ENCODE measurements around the gene FBXL12.
A peak's percentile ranks its signal among the peaks of the same experiment; 100 is the strongest.
"Not testable (repeated sequence)": the region's sequence is repeated elsewhere in the genome, so short reads cannot be mapped to it uniquely, and the experiment has no call there.

Gene FBXL12

DNA sequence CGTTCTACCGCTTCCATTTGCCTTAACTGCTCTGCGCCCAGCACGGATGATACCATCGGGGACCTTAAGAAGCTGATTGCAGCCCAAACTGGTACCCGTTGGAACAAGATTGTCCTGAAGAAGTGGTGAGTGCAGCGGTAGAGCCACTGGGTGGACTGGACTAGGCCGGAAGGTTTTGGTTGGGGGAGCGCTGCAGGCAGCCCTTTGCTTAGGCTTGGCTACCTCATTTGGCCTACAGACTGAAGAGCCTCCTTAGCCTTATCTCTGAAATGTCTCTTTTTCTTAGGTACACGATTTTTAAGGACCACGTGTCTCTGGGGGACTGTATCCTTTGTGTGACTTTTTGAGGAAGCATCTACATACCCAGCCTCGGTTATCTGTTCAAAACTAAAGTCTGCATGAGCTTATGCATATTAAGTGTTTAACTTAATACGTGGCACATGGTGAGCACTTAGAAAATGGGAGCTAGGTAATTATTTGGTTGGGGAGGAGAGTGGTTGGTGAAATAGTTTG is 9.7 kb upstream of the FBXL12 start:
- 48% methylated on average over 11 of the region's 13 CpGs for WGBS (ENCODE audit: insufficient coverage)
- CTCF ChIA-PET: no interaction called here
- H3K4me3 ChIP-seq (ENCODE audit: control insufficient read depth in 1 of 7, extremely low read depth in 1 of 7, insufficient read depth in 4 of 7, low read depth in 2 of 7, low read length in 6 of 7): peak overlapping the region; percentile 75 to 99 (median 94)

DNA sequence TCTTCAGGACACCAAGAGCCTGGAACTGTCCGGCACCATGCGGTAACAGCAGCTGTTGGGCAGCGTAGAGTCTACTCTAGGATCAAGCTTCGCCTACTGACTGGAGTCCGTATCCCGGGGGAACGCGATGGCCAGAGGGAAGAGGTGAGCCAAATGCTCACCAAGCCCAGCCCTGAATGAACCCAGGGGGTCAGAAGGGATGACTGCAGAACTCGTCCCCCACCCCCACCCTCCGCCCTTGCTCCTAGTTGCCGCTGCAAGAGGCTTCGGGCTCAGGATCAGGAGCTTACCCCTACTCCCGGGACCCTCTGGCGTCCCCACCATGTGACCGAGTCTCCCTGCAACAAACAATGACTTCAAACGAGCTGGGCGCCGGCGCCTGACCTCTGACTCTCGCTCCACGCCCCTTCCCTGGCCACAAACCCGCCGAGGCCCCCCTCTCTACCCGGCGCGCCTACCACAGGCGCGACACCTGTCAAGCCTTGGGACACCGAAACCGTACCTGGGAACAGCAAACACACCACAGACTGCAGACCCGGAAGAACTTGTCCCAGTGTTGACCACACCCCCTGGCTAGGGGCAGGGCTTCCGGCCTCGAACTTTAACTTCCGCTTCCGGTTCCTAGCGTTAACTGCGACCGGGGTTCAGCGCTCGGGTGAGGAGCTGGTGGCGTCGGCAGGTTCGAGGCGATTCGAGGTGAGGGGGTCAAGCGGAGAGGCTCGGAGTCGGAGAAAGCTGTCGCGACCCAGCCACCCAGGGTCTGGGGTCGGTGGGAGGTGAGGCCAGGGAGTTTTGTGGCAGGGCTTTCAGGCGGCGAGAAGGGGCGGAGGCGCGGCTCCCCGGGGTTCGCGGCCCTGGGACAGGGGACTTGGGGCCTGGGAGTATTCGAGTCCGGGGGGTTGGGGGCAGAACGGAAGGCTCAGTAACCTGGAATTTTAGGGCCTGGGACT is 8.7 kb upstream of the FBXL12 start, which contains the start of gene UBL5:
TSS of gene UBL5 (plus strand) at position 630 of the 950 bp plus-strand sequence. CDS start 420 bp downstream, outside the sequence.
- POLR2A ChIA-PET: interaction anchor here (1.3 to 1.9 kb wide), 2 partner anchors 9 to 206 kb away, joined by 4 to 6 read pairs; partner anchors contain the start of gene FBXL12
- H3K4me3 ChIP-seq (ENCODE audit: control insufficient read depth in 1 of 7, extremely low read depth in 1 of 7, insufficient read depth in 4 of 7, low read depth in 2 of 7, low read length in 6 of 7): peak within 1 kb of the TSS; percentile 75 to 99 (median 94)
- no peaks in the 10 kb centered on the region for H3K27me3 ChIP-seq (replicated peaks in 2 of 5; ENCODE audit: control insufficient read depth in 4 of 5, insufficient read depth in 5 of 5, low read length in 4 of 5)
- H3K9me3 ChIP-seq (ENCODE audit: control extremely low read depth in 1 of 5, control insufficient read depth in 4 of 5, insufficient read depth in 2 of 5, low read depth in 1 of 5, low read length in 4 of 5): no peaks in the 10 kb centered on the region
- peak; percentile 87 to 91 (median 90) for DNase-seq
- peaks cover 0 to 16% (median 10%) of the 10 kb centered on the region in 4 experiments for H3K36me3 ChIP-seq (ENCODE audit: control insufficient read depth in 4 of 4, insufficient read depth in 4 of 4, low read length in 3 of 4)
- under 1% methylated on average over 51 of the region's 62 CpGs for WGBS (ENCODE audit: insufficient coverage)
- peak within 1 kb of the TSS; percentile 79 to 90 for H3K27ac ChIP-seq (ENCODE audit: insufficient read depth in 1 of 2, low read depth in 1 of 2, low read length in 2 of 2, poor library complexity in 1 of 2, severe bottlenecking in 2 of 2)
- peaks cover 5 to 24% (median 16%) of the 10 kb centered on the region in 4 experiments for H3K4me1 ChIP-seq (ENCODE audit: control extremely low read depth in 1 of 4, control insufficient read depth in 4 of 4, insufficient read depth in 4 of 4, low read length in 3 of 4)
- CTCF ChIA-PET: interaction anchor here (1.3 kb wide), 1 partner anchor 11 kb away, joined by 3 read pairs; no protein-coding TSS in a partner anchor

More for the DNA sequence above, 9.7 kb upstream of the FBXL12 start:
- POLR2A ChIA-PET: interaction anchor here (0.6 to 1.9 kb wide), 2 partner anchors 10 to 36 kb away, joined by 4 to 6 read pairs; partner anchors contain the start of gene FBXL12
- Histone ChIP-seq H3K27ac (ENCODE audit: insufficient read depth in 1 of 2, low read depth in 1 of 2, low read length in 2 of 2, poor library complexity in 1 of 2, severe bottlenecking in 2 of 2) (peak overlapping the region in 1 of 2 experiments; percentile 90), H3K36me3 (ENCODE audit: control insufficient read depth in 4 of 4, insufficient read depth in 4 of 4, low read length in 3 of 4) (peaks cover 0 to 16% (median 11%) of the 10 kb centered on the region in 4 experiments), H3K9me3 (ENCODE audit: control extremely low read depth in 1 of 5, control insufficient read depth in 4 of 5, insufficient read depth in 2 of 5, low read depth in 1 of 5, low read length in 4 of 5) (no peaks in the 10 kb centered on the region), H3K27me3 (replicated peaks in 2 of 5; ENCODE audit: control insufficient read depth in 4 of 5, insufficient read depth in 5 of 5, low read length in 4 of 5) (no peaks in the 10 kb centered on the region), H3K4me1 (ENCODE audit: control extremely low read depth in 1 of 4, control insufficient read depth in 4 of 4, insufficient read depth in 4 of 4, low read length in 3 of 4) (peaks cover 5 to 24% (median 16%) of the 10 kb centered on the region in 4 experiments)
- no peak for DNase-seq

DNA sequence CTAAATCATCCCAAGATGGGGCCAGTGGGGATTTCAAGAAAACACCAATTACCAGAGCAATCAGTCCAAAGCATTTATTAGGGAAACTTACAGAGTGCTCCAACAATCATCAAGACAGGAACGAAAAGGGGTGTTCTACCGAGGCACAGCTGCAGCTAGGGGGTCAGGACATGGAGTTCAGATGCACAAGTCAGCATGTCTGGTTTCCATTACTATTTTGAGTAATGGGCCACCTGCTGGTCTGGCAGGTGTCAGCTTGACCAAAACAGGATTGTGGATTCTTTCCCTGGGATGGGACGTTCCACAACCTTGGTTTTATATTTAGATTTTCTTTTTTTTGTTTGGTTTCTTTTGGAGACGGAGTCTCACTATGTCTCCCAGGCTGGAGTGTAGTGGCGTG is 4.9 kb upstream of the FBXL12 start:
- ChIA-PET CTCF (no interaction called here), POLR2A (no interaction called here)
- Histone ChIP-seq H3K4me1 (ENCODE audit: control extremely low read depth in 1 of 4, control insufficient read depth in 4 of 4, insufficient read depth in 4 of 4, low read length in 3 of 4) (peaks cover 5 to 27% (median 20%) of the 10 kb centered on the region in 4 experiments), H3K4me3 (ENCODE audit: control insufficient read depth in 1 of 7, extremely low read depth in 1 of 7, insufficient read depth in 4 of 7, low read depth in 2 of 7, low read length in 6 of 7) (no peak overlapping the region), H3K9me3 (ENCODE audit: control extremely low read depth in 1 of 5, control insufficient read depth in 4 of 5, insufficient read depth in 2 of 5, low read depth in 1 of 5, low read length in 4 of 5) (no peaks in the 10 kb centered on the region), H3K27ac (ENCODE audit: insufficient read depth in 1 of 2, low read depth in 1 of 2, low read length in 2 of 2, poor library complexity in 1 of 2, severe bottlenecking in 2 of 2) (no peak overlapping the region), H3K36me3 (ENCODE audit: control insufficient read depth in 4 of 4, insufficient read depth in 4 of 4, low read length in 3 of 4) (peaks cover 0 to 2% (median 1%) of the 10 kb centered on the region in 4 experiments), H3K27me3 (replicated peaks in 2 of 5; ENCODE audit: control insufficient read depth in 4 of 5, insufficient read depth in 5 of 5, low read length in 4 of 5) (no peaks in the 10 kb centered on the region)
- DNase-seq: no peak
- WGBS (ENCODE audit: insufficient coverage): 100% methylated on average over 3 of the region's 5 CpGs

DNA sequence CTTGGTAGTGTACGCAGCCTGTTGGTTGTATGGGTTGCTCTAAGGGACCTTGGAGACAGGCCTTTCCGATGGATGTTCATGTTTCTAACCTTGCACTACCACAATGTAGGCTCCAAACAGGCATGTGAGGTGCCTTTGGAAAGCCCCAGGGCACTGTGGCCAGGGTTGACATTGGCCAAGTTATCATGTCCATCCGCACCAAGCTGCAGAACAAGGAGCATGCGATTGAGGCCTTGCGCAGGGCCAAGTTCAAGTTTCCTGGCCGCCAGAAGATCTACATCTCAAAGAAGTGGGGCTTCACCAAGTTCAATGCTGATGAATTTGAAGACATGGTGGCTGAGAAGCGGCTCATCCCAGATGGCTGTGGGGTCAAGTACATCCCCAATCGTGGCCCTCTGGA is 1.2 kb upstream of the FBXL12 start:
- DNase-seq; H3K27me3 ChIP-seq (replicated peaks in 2 of 5; ENCODE audit: control insufficient read depth in 4 of 5, insufficient read depth in 5 of 5, low read length in 4 of 5); H3K36me3 ChIP-seq (ENCODE audit: control insufficient read depth in 4 of 4, insufficient read depth in 4 of 4, low read length in 3 of 4); POLR2A ChIA-PET; CTCF ChIA-PET; H3K9me3 ChIP-seq (ENCODE audit: control extremely low read depth in 1 of 5, control insufficient read depth in 4 of 5, insufficient read depth in 2 of 5, low read depth in 1 of 5, low read length in 4 of 5); H3K27ac ChIP-seq (ENCODE audit: insufficient read depth in 1 of 2, low read depth in 1 of 2, low read length in 2 of 2, poor library complexity in 1 of 2, severe bottlenecking in 2 of 2): not testable (repeated sequence)
- WGBS (ENCODE audit: insufficient coverage): 89% methylated on average over 2 of the region's 8 CpGs
- H3K4me3 ChIP-seq (ENCODE audit: control insufficient read depth in 1 of 7, extremely low read depth in 1 of 7, insufficient read depth in 4 of 7, low read depth in 2 of 7, low read length in 6 of 7): peak overlapping the region in 5 of 7 experiments; percentile 54 to 83 (median 69)
- peaks cover 0 to 20% (median 14%) of the 10 kb centered on the region in 4 experiments for H3K4me1 ChIP-seq (ENCODE audit: control extremely low read depth in 1 of 4, control insufficient read depth in 4 of 4, insufficient read depth in 4 of 4, low read length in 3 of 4)

DNA sequence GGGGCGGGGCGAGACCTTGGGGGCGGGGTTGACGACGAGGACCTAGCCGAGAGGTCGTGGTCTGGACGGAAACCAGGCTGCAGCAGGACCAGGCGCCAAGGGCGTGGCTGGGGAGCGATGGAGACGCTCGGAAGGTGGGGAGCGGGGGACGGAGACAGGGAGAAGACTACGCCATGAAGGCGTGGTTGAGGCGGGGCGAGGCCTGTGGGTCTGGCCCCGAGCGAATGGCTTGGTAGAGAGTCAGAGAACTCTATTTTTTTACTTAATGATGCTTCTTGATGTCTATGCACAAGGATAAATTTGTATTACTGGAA is 674 bp upstream of the FBXL12 start:
- H3K4me3 ChIP-seq (ENCODE audit: control insufficient read depth in 1 of 7, extremely low read depth in 1 of 7, insufficient read depth in 4 of 7, low read depth in 2 of 7, low read length in 6 of 7): peak overlapping the region; percentile 44 to 83 (median 61)
- H3K4me1 ChIP-seq (ENCODE audit: control extremely low read depth in 1 of 4, control insufficient read depth in 4 of 4, insufficient read depth in 4 of 4, low read length in 3 of 4): peaks cover 0 to 20% (median 14%) of the 10 kb centered on the region in 4 experiments
- H3K9me3 ChIP-seq (ENCODE audit: control extremely low read depth in 1 of 5, control insufficient read depth in 4 of 5, insufficient read depth in 2 of 5, low read depth in 1 of 5, low read length in 4 of 5): peaks cover 0 to 3% (median 0%) of the 10 kb centered on the region in 5 experiments
- peak overlapping the region in 1 of 2 experiments; percentile 43 for H3K27ac ChIP-seq (ENCODE audit: insufficient read depth in 1 of 2, low read depth in 1 of 2, low read length in 2 of 2, poor library complexity in 1 of 2, severe bottlenecking in 2 of 2)
- H3K36me3 ChIP-seq (ENCODE audit: control insufficient read depth in 4 of 4, insufficient read depth in 4 of 4, low read length in 3 of 4): peaks cover 2 to 8% (median 5%) of the 10 kb centered on the region in 4 experiments
- WGBS (ENCODE audit: insufficient coverage): 0% methylated on average over 17 of the region's 21 CpGs
- ChIA-PET POLR2A (interaction anchor here (0.6 to 1.7 kb wide), 5 partner anchors 8 to 198 kb away, joined by 3 to 6 read pairs (median 3); partner anchors contain the start of genes UBL5 and ZNF846), CTCF (no interaction called here)
- no peak for DNase-seq
- H3K27me3 ChIP-seq (replicated peaks in 2 of 5; ENCODE audit: control insufficient read depth in 4 of 5, insufficient read depth in 5 of 5, low read length in 4 of 5): no peaks in the 10 kb centered on the region

DNA sequence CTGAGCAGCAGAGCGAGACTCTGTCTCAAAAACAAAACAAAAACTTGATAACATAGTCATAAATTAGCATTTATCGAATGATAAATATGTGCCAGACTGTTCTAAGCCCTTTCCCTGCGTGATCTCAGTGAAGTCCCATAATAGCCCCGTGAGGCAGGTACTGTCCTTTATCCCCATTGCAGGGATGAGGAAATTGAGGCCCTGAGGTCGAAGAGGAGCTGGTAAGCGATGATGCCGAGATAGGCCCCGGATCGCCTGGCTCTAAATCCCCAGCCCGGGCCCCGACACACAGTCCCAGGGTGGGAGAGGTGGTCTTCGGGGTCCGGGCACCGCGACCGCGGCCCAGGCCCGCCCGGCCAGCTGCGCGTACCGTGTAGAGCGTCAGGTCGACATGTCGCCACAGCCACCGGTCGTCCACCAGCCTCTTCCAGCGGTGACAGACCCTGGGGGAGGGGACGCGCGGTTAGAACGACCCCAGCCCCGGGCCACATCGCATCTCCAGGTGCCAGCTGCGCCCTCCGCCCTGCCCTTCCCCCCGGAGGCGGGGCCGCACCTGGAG is 625 bp downstream of the FBXL12 start:
- peak in 2 of 3 donors; percentile 21 to 25 for DNase-seq
- Histone ChIP-seq H3K36me3 (ENCODE audit: control insufficient read depth in 4 of 4, insufficient read depth in 4 of 4, low read length in 3 of 4) (peaks cover 3 to 8% (median 5%) of the 10 kb centered on the region in 4 experiments), H3K9me3 (ENCODE audit: control extremely low read depth in 1 of 5, control insufficient read depth in 4 of 5, insufficient read depth in 2 of 5, low read depth in 1 of 5, low read length in 4 of 5) (peaks cover 0 to 3% (median 0%) of the 10 kb centered on the region in 5 experiments), H3K27ac (ENCODE audit: insufficient read depth in 1 of 2, low read depth in 1 of 2, low read length in 2 of 2, poor library complexity in 1 of 2, severe bottlenecking in 2 of 2) (peak overlapping the region; percentile 75 to 89), H3K4me3 (ENCODE audit: control insufficient read depth in 1 of 7, extremely low read depth in 1 of 7, insufficient read depth in 4 of 7, low read depth in 2 of 7, low read length in 6 of 7) (peak overlapping the region; percentile 90 to 99 (median 95)), H3K4me1 (ENCODE audit: control extremely low read depth in 1 of 4, control insufficient read depth in 4 of 4, insufficient read depth in 4 of 4, low read length in 3 of 4) (peaks cover 0 to 20% (median 14%) of the 10 kb centered on the region in 4 experiments), H3K27me3 (replicated peaks in 2 of 5; ENCODE audit: control insufficient read depth in 4 of 5, insufficient read depth in 5 of 5, low read length in 4 of 5) (no peaks in the 10 kb centered on the region)
- POLR2A ChIA-PET: interaction anchor here (0.7 to 1.7 kb wide), 6 partner anchors 9 to 583 kb away, joined by 3 to 7 read pairs (median 5); partner anchors contain the start of gene UBL5
- WGBS (ENCODE audit: insufficient coverage): under 1% methylated on average over 32 of the region's 39 CpGs
- CTCF ChIA-PET: no interaction called here
